Spinal cord (tissue), 10 donors: ENCODE results near the gene ASTN2. TPM values are rescaled to one million over a fixed set of nuclear protein-coding genes. Genes with fewer than 3 reads are reported as not detected.

ENCODE experiments used
- DNase-seq, 6 donors: peaks; one replicate each; pipeline versions ENCODE4 v3.0.0 to v3.0.0-alpha.2; 2013 to 2015; ENCODE audit warnings: low spot score in 6 of 6, low read depth in 4 of 6
- H3K27ac ChIP-seq: one replicate; pipeline ENCODE4 v1.5.1; 2013; ENCODE audit warnings: low read depth, low read length, control low read depth
- H3K27me3 ChIP-seq: one replicate; pipeline ENCODE4 v1.6.1; 2013; ENCODE audit warnings: low read length; ENCODE audit not compliant: control insufficient read depth, insufficient read depth
- H3K36me3 ChIP-seq: one replicate; pipeline ENCODE4 v1.6.1; 2013; ENCODE audit warnings: low read length; ENCODE audit not compliant: control insufficient read depth, insufficient read depth
- H3K4me1 ChIP-seq: one replicate; pipeline ENCODE4 v1.6.1; 2013; ENCODE audit warnings: low read length; ENCODE audit not compliant: control insufficient read depth, insufficient read depth
- H3K4me3 ChIP-seq: one replicate; pipeline ENCODE4 v1.5.1; 2013; ENCODE audit warnings: low read depth, low read length, control low read depth
- H3K9me3 ChIP-seq: one replicate; pipeline ENCODE4 v1.6.1; 2013; ENCODE audit warnings: low read length; ENCODE audit not compliant: control insufficient read depth, insufficient read depth
- WGBS: methylation state at CpG from one replicate; pipeline ENCODE4 v1.1.5; 2013; ENCODE audit warnings: missing lambda C conversion rate; ENCODE audit not compliant: insufficient coverage; 5-methylcytosine and 5-hydroxymethylcytosine counted together
- polyA plus RNA-seq, 2 donors: library from polyadenylated mRNA; unstranded; fragments of 120-200 nt; gene quantifications; one replicate each; pipeline ENCODE4 v1.2.1, GENCODE V29; 2013; ENCODE audit not compliant: insufficient read length in 2 of 2
- total RNA-seq, 2 donors: library from RNA; depleted of rRNA in 1 of 2; stranded (reverse); fragments of 120-200 nt in 1 of 2; fragments of >200 nt in 1 of 2; gene quantifications; one replicate each; pipeline versions ENCODE4 v1.2.3 to v1.2.4, GENCODE V29; 2013 to 2014
- donor health status: healthy.

Gene ASTN2
- total and polyA plus RNA-seq, 4 donors: 35.8 to 48.8 (median 41.4) TPM

- H3K9me3 ChIP-seq: no peaks in the 10 kb centered on the region
- H3K4me1 ChIP-seq: no peaks in the 10 kb centered on the region
- WGBS: no CpG with 5 or more reads among the region's 1 CpG
- H3K27me3 ChIP-seq: no peaks in the 10 kb centered on the region
- DNase-seq: peak in 1 of 6 donors; percentile 32
- H3K4me3 ChIP-seq: no peak overlapping the region
- H3K36me3 ChIP-seq: no peaks in the 10 kb centered on the region
- no peak overlapping the region for H3K27ac ChIP-seq
Measured at GRCh38 chr9:117273612-117274011, 141.2 kb downstream of the ASTN2 start.

GRCh38 chr9:117268847-117269446 lies 145.9 kb downstream of the ASTN2 start:
- 80% methylated on average over 4 of the region's 9 CpGs for WGBS
- Histone ChIP-seq H3K4me1 (no peaks in the 10 kb centered on the region), H3K36me3 (no peaks in the 10 kb centered on the region), H3K27ac (no peak overlapping the region), H3K4me3 (no peak overlapping the region), H3K9me3 (no peaks in the 10 kb centered on the region), H3K27me3 (no peaks in the 10 kb centered on the region)
- DNase-seq: peak in 1 of 6 donors; percentile 54

DNA sequence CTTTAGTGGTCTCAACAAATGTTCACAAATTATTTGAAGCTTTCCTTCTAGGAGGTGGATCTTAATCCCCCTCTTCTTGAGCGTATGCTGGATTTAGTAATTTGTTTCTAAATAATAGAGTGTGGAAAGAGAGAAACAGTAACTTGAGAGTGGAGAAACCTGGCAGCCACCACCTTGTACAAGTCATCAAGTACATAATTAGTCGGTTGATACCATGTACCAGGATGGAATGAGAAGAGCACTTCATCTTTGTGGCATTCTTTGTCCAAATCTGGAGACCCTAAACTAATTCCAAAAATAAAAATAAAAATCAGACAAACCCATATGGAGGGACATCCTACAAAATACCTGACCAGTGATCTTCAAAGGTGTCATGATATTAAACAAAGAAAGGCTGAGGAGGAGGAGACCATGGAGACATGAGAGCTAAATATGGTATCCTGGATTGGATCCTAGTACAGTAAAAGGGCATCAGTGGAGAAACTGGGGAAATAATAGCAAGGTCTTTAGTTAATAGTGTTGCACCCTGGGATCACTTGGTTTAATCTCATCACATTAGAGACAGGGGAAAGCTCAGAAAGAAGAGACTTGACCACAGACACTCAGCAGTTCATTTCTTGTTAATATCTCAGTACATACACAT lies 147.9 kb downstream of the ASTN2 start:
- Histone ChIP-seq H3K9me3 (no peaks in the 10 kb centered on the region), H3K27ac (no peak overlapping the region), H3K4me1 (no peaks in the 10 kb centered on the region), H3K4me3 (no peak overlapping the region), H3K36me3 (no peaks in the 10 kb centered on the region), H3K27me3 (no peaks in the 10 kb centered on the region)
- DNase-seq: no peak
- WGBS: no CpG with 5 or more reads among the region's 2 CpGs

DNA sequence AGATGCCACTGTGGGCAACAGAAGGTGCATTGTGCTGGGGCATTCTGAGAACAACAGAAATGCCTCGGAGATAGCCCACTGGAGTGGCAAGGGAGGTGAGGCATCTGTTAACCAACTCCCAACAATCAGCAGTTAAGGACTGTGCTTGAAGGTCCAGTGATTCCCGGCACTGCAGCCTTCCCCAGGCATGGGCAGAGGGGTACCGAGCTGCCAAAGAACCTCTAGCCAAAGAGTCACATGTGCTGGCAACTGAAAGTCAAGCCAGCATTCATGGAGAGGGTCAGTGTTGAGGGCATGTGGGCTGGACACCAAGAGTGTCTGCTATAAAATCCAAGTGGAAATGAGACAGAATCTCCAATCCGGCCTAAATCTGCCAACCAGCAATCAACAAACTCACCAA lies 149.6 kb downstream of the ASTN2 start:
- Histone ChIP-seq H3K4me1 (no peaks in the 10 kb centered on the region), H3K4me3 (no peak overlapping the region), H3K36me3 (no peaks in the 10 kb centered on the region), H3K27me3 (no peaks in the 10 kb centered on the region), H3K27ac (no peak overlapping the region), H3K9me3 (no peaks in the 10 kb centered on the region)
- 32% methylated on average over 3 of the region's 4 CpGs for WGBS
- peak in 1 of 6 donors; percentile 67 for DNase-seq

- H3K27me3 ChIP-seq: no peaks in the 10 kb centered on the region
- no peak overlapping the region for H3K27ac ChIP-seq
- no peaks in the 10 kb centered on the region for H3K9me3 ChIP-seq
- H3K4me3 ChIP-seq: no peak overlapping the region
- no peaks in the 10 kb centered on the region for H3K36me3 ChIP-seq
- WGBS: 36% methylated on average over 3 of the region's 8 CpGs
- peak in 1 of 6 donors; percentile 52 for DNase-seq
- no peaks in the 10 kb centered on the region for H3K4me1 ChIP-seq
Measured at GRCh38 chr9:117258184-117258866, 156.5 kb downstream of the ASTN2 start.

- H3K27me3 ChIP-seq: no peaks in the 10 kb centered on the region
- 17% methylated on average over 1 of the region's 2 CpGs for WGBS
- no peaks in the 10 kb centered on the region for H3K4me1 ChIP-seq
- no peaks in the 10 kb centered on the region for H3K36me3 ChIP-seq
- H3K4me3 ChIP-seq: no peak overlapping the region
- peak in 1 of 6 donors; percentile 58 for DNase-seq
- H3K9me3 ChIP-seq: no peaks in the 10 kb centered on the region
- no peak overlapping the region for H3K27ac ChIP-seq
Measured at GRCh38 chr9:117253261-117253660, 161.6 kb downstream of the ASTN2 start.

- no peak for DNase-seq
- peaks cover 3% of the 10 kb centered on the region for H3K4me1 ChIP-seq
- no peak overlapping the region for H3K4me3 ChIP-seq
- no peak overlapping the region for H3K27ac ChIP-seq
- no peaks in the 10 kb centered on the region for H3K9me3 ChIP-seq
- 96% methylated on average over 3 of the region's 3 CpGs for WGBS
- H3K27me3 ChIP-seq: no peaks in the 10 kb centered on the region
- H3K36me3 ChIP-seq: no peaks in the 10 kb centered on the region
Measured at GRCh38 chr9:117250610-117251215, 164.1 kb downstream of the ASTN2 start.

DNA sequence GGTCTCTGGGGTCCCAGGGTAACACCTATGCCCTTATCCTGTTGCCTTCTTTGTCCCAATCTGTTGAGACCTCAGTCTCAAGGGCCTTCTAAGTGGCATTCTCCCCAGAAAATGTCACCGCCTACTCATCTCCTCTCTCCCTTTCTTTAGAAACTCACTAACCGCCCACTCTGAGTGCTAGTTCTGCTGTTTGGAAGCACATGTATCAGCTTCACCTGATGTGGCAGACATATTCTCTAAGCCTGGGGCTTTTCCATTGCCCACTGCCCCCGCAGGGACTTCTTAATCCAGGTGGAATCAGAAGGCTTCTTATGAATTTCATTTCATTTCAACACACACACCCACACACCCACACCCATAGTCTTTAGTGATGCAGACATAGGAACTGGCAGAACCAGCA lies 165.1 kb downstream of the ASTN2 start:
- WGBS: 97% methylated on average over 2 of the region's 3 CpGs
- H3K4me1 ChIP-seq: peaks cover 3% of the 10 kb centered on the region
- no peak for DNase-seq
- no peaks in the 10 kb centered on the region for H3K27me3 ChIP-seq
- H3K27ac ChIP-seq: no peak overlapping the region
- H3K36me3 ChIP-seq: no peaks in the 10 kb centered on the region
- H3K9me3 ChIP-seq: no peaks in the 10 kb centered on the region
- no peak overlapping the region for H3K4me3 ChIP-seq

- DNase-seq: peak in 2 of 6 donors; percentile 73 to 75
- Histone ChIP-seq H3K9me3 (no peaks in the 10 kb centered on the region), H3K36me3 (no peaks in the 10 kb centered on the region), H3K27ac (no peak overlapping the region), H3K4me3 (no peak overlapping the region), H3K27me3 (no peaks in the 10 kb centered on the region), H3K4me1 (peaks cover 3% of the 10 kb centered on the region)
- WGBS: no CpG with 5 or more reads among the region's 1 CpG
Measured at GRCh38 chr9:117247266-117247665, 167.6 kb downstream of the ASTN2 start.
